Right atrium auricular region (tissue), 2 donors: Measurements from ENCODE around the gene SLC25A22. TPM values are rescaled to one million over a fixed set of nuclear protein-coding genes. Genes with fewer than 3 reads are reported as not detected.
A peak's percentile ranks its signal among the peaks of the same experiment; 100 is the strongest.

Source experiments
- DNase-seq: peaks from one replicate; pipeline ENCODE4 v3.0.0-alpha.2; 2019; ENCODE audit warnings: low spot score
- H3K27ac ChIP-seq, 2 donors: fragments of 200-600 bp; sonication (generic); 1 replicate in 1 of 2; 2 replicates in 1 of 2; pipeline ENCODE4 v1.5.1; 2016 to 2019
- H3K27me3 ChIP-seq, 2 donors: fragments of 200-600 bp; sonication (generic); one replicate each; pipeline versions ENCODE4 v1.5.1 to v1.6.0; 2017 to 2019
- H3K36me3 ChIP-seq: fragments of 200-600 bp; sonication (generic); one replicate; pipeline ENCODE4 v1.5.1; 2016
- H3K4me1 ChIP-seq, 2 donors: fragments of 200-600 bp; sonication (generic); one replicate each; pipeline versions ENCODE4 v1.5.1 to v1.6.0; 2017 to 2019
- H3K4me3 ChIP-seq, 2 donors: fragments of 200-600 bp; sonication (generic); 1 replicate in 1 of 2; 2 replicates in 1 of 2; pipeline ENCODE4 v1.5.1; 2017 to 2019; ENCODE audit warnings: mild to moderate bottlenecking in 1 of 2, moderate library complexity in 1 of 2
- H3K9me3 ChIP-seq, 2 donors: fragments of 200-600 bp; sonication (generic); one replicate each; pipeline ENCODE4 v1.5.1; 2019
- CTCF ChIP-seq, 2 donors: fragments of 200-600 bp; sonication (generic); IDR thresholded peaks; one replicate each; pipeline ENCODE4 v1.5.1; 2019; ENCODE audit warnings: antibody characterized with exemption in 2 of 2
- total RNA-seq, 2 donors: library from RNA; depleted of rRNA; stranded (reverse); fragments of >200 nt; gene quantifications; one replicate each; pipeline ENCODE4 v1.1.0, GENCODE V29; 2016

The SLC25A22 gene
- total RNA-seq, 2 donors from 2014 or later = 2.7 to 5.6 TPM

GRCh38 chr11:794766-795633, 3.1 kb downstream of the SLC25A22 start:
- no peak for DNase-seq
- H3K4me1 ChIP-seq = peaks cover 0 to 39% of the 10 kb centered on the region in 2 donors
- peak overlapping the region in 1 of 2 donors; percentile 69 for H3K27ac ChIP-seq
- H3K4me3 ChIP-seq = peak overlapping the region; percentile 59 to 68
- H3K27me3 ChIP-seq = peaks cover 0 to 3% of the 10 kb centered on the region in 2 donors
- no peaks in the 10 kb centered on the region for H3K36me3 ChIP-seq
- no peak for TF ChIP-seq CTCF (IDR thresholded peaks at IDR 0.05)
- no peaks in the 10 kb centered on the region for H3K9me3 ChIP-seq

GRCh38 chr11:794013-794765, 3.9 kb downstream of the SLC25A22 start:
- Histone ChIP-seq H3K4me1 (peaks cover 0 to 44% of the 10 kb centered on the region in 2 donors), H3K36me3 (no peaks in the 10 kb centered on the region), H3K9me3 (no peaks in the 10 kb centered on the region), H3K27me3 (peaks cover 0 to 9% of the 10 kb centered on the region in 2 donors), H3K4me3 (no peak overlapping the region), H3K27ac (no peak overlapping the region)
- TF ChIP-seq CTCF (IDR thresholded peaks at IDR 0.05) = no peak
- DNase-seq = no peak

- H3K9me3 ChIP-seq = no peaks in the 10 kb centered on the region
- no peaks in the 10 kb centered on the region for H3K36me3 ChIP-seq
- peaks cover 0 to 40% of the 10 kb centered on the region in 2 donors for H3K4me1 ChIP-seq
- peaks cover 0 to 9% of the 10 kb centered on the region in 2 donors for H3K27me3 ChIP-seq
- no peak overlapping the region for H3K27ac ChIP-seq
- H3K4me3 ChIP-seq = no peak overlapping the region
- no peak for TF ChIP-seq CTCF (IDR thresholded peaks at IDR 0.05)
- no peak for DNase-seq
These were observed 4.5 kb downstream of the SLC25A22 start for GRCh38 chr11:793556-793955.

- H3K9me3 ChIP-seq = no peaks in the 10 kb centered on the region
- DNase-seq = no peak
- no peak overlapping the region for H3K27ac ChIP-seq
- peaks cover 0 to 9% of the 10 kb centered on the region in 2 donors for H3K27me3 ChIP-seq
- no peaks in the 10 kb centered on the region for H3K36me3 ChIP-seq
- H3K4me1 ChIP-seq = peaks cover 0 to 35% of the 10 kb centered on the region in 2 donors
- no peak for TF ChIP-seq CTCF (IDR thresholded peaks at IDR 0.05)
- no peak overlapping the region for H3K4me3 ChIP-seq
These were observed 5.2 kb downstream of the SLC25A22 start for GRCh38 chr11:792873-793272.

- DNase-seq = no peak
- no peak for TF ChIP-seq CTCF (IDR thresholded peaks at IDR 0.05)
- Histone ChIP-seq H3K36me3 (no peaks in the 10 kb centered on the region), H3K27ac (no peak overlapping the region), H3K9me3 (no peaks in the 10 kb centered on the region), H3K4me1 (peaks cover 0 to 35% of the 10 kb centered on the region in 2 donors), H3K27me3 (peaks cover 0 to 9% of the 10 kb centered on the region in 2 donors), H3K4me3 (no peak overlapping the region)
These were observed 5.6 kb downstream of the SLC25A22 start for GRCh38 chr11:792535-792821.
